ENCODE measurements around the gene PRDX4.

DNA sequence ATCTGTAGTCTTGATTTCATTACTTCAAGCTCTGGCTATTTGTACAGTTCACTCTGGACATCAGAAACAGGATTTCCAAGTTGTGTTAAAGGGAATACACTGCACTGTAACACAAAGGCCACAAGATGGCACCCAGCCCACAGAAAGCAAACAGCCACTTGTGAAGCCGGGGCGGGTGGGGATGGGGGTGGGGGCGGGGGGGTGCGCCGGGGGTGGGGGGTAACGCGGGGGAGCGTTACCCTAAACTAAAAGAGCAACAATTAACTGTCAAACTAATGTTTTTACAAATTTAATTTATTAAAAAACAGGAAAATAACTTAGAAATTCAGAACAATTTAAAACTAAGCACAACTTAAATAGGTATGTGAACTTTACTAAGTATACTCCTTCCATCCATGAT is 27.3 kb downstream of the PRDX4 start:
- TF ChIP-seq ELF4 (IDR thresholded peaks at IDR 0.05) (no peak), FOXM1 (IDR thresholded peaks at IDR 0.05; ENCODE audit: borderline replicate concordance) (no peak), HDGF (IDR thresholded peaks at IDR 0.05; ENCODE audit: borderline replicate concordance) (no peak), TARDBP (IDR thresholded peaks at IDR 0.05) (no peak), SP1 (IDR thresholded peaks at IDR 0.05) (no peak), ZNF384 (IDR thresholded peaks at IDR 0.05) (no peak), FOXA1 (IDR thresholded peaks at IDR 0.05) (no peak)
